HepG2 (cell line): ENCODE data around the gene RBBP8NL. TPM values are rescaled to one million over a fixed set of nuclear protein-coding genes. Genes with fewer than 3 reads are reported as not detected.

Source experiments
- ARID5B ChIP-seq: IDR thresholded peaks from 2 replicates; pipeline ENCODE4 v1.4.0; 2020; ENCODE audit warnings: mild to moderate bottlenecking, missing genetic modification reagents
- CC2D1A ChIP-seq: sonication (generic); formaldehyde crosslinking; IDR thresholded peaks from 2 replicates; pipeline ENCODE4 v1.8.1; 2023; ENCODE audit warnings: mild to moderate bottlenecking, missing genetic modification reagents
- DZIP1 ChIP-seq: sonication (generic); formaldehyde crosslinking; IDR thresholded peaks from 2 replicates; pipeline ENCODE4 v1.5.0; 2020; ENCODE audit warnings: mild to moderate bottlenecking, missing genetic modification reagents
- EEA1 ChIP-seq: sonication (generic); formaldehyde crosslinking; IDR thresholded peaks from 2 replicates; pipeline ENCODE4 v1.5.1; 2020; ENCODE audit warnings: mild to moderate bottlenecking, missing genetic modification reagents, borderline replicate concordance
- HCFC1 ChIP-seq: fragments of 150-350 bp; IDR thresholded peaks from 2 replicates; pipeline ENCODE4 v1.6.1; 2014; ENCODE audit warnings: low read depth, low read length
- IKZF5 ChIP-seq: IDR thresholded peaks from 2 replicates; pipeline ENCODE4 v1.6.1; 2018; ENCODE audit warnings: missing genetic modification reagents, mild to moderate bottlenecking, missing compliant biosample characterization
- MTA1 ChIP-seq: sonication (generic); formaldehyde crosslinking; IDR thresholded peaks from 2 replicates; pipeline ENCODE4 v1.4.0; 2020; ENCODE audit warnings: missing genetic modification reagents, mild to moderate bottlenecking, borderline replicate concordance
- NFKB2 ChIP-seq: sonication (generic); formaldehyde crosslinking; IDR thresholded peaks from 2 replicates; pipeline ENCODE4 v1.4.0; 2020; ENCODE audit warnings: missing genetic modification reagents, borderline replicate concordance
- PBX3 ChIP-seq: sonication (generic); formaldehyde crosslinking; IDR thresholded peaks from 2 replicates; pipeline ENCODE4 v1.8.1; 2023; ENCODE audit warnings: missing genetic modification reagents, inconsistent platforms, borderline replicate concordance
- POLR2AphosphoS5 ChIP-seq: IDR thresholded peaks from 2 replicates; pipeline ENCODE4 v1.6.1; 2012; ENCODE audit warnings: low read depth, low read length
- SCMH1 ChIP-seq: sonication (generic); formaldehyde crosslinking; IDR thresholded peaks from 2 replicates; pipeline ENCODE4 v1.9.0; 2021; ENCODE audit warnings: missing genetic modification reagents, mild to moderate bottlenecking, borderline replicate concordance
- SKI ChIP-seq: fragments of 450-650 bp; IDR thresholded peaks from one replicate; pipeline ENCODE4 v1.6.1; 2018; ENCODE audit warnings: mild to moderate bottlenecking; ENCODE audit not compliant: partially characterized antibody
- STAT6 ChIP-seq: sonication (generic); formaldehyde crosslinking; IDR thresholded peaks from 2 replicates; pipeline ENCODE4 v1.4.0; 2020; ENCODE audit warnings: missing genetic modification reagents, mild to moderate bottlenecking, borderline replicate concordance
- ZNF235 ChIP-seq: sonication (generic); formaldehyde crosslinking; IDR thresholded peaks from 2 replicates; pipeline ENCODE4 v1.8.1; 2023; ENCODE audit warnings: mild to moderate bottlenecking, missing genetic modification reagents, borderline replicate concordance
- ZNF24 ChIP-seq: fragments of 450-650 bp; IDR thresholded peaks from 2 replicates; pipeline ENCODE4 v1.6.1; 2017; ENCODE audit warnings: antibody characterized with exemption, mild to moderate bottlenecking
- ZNF549 ChIP-seq: sonication (generic); formaldehyde crosslinking; IDR thresholded peaks from 2 replicates; pipeline ENCODE4 v1.5.0; 2020; ENCODE audit warnings: missing genetic modification reagents
- ZNF629 ChIP-seq: sonication (generic); formaldehyde crosslinking; conservative IDR thresholded peaks from 2 replicates; pipeline ENCODE4 v1.5.0; 2020; ENCODE audit warnings: missing genetic modification reagents
- polyA plus RNA-seq, 8 experiments: library from polyadenylated mRNA; depleted of rRNA in 3 of 8; stranded (reverse) in 7 of 8; unstranded in 1 of 8; fragments of >200 nt; fragmentation: Illumina TruSeq in 4 of 8; extraction: Trizol in 4 of 8; gene quantifications; 2 replicates each; pipeline versions ENCODE4 v1.2.1 to v1.2.3, GENCODE V29; 2011 to 2016; ENCODE audit warnings: low read depth in 4 of 8, missing spikeins in 1 of 8, mixed read lengths in 1 of 8; ENCODE audit not compliant: insufficient read depth in 1 of 8
- total RNA-seq, 5 experiments: library from RNA; depleted of rRNA; stranded (reverse); fragments of >200 nt; fragmentation: Illumina TruSeq; extraction: Trizol; gene quantifications; 2 replicates each; pipeline ENCODE4 v1.2.3, GENCODE V29; 2016; ENCODE audit warnings: low read depth in 1 of 5

RBBP8NL gene
- total and polyA plus RNA-seq, 2 of the 13 experiments (the other 11 are each of a cell fraction or from before 2014, with no cell fraction given), result 0.69 to 0.86 TPM

GRCh38 chr20:62411479-62412193 lies 15.7 kb downstream of the RBBP8NL start (continued):
- TF ChIP-seq STAT6 (CRISPR knock-in tag) (peak; percentile 42; the same call in 1 of the 2 replicates), POLR2AphosphoS5 (no peak), DZIP1 (CRISPR knock-in tag) (peak; percentile 64; the same call in 1 of the 2 replicates), MTA1 (CRISPR knock-in tag) (peak; percentile 96), IKZF5 (no peak), EEA1 (CRISPR knock-in tag) (peak; percentile 18; the same call in 1 of the 2 replicates), ZNF629 (CRISPR knock-in tag) (peak; percentile 57), CC2D1A (CRISPR knock-in tag) (no peak), ZNF235 (CRISPR knock-in tag) (no peak), SKI (no peak), SCMH1 (CRISPR knock-in tag) (no peak), ZNF549 (CRISPR knock-in tag) (no peak), HCFC1 (no peak), ZNF24 (no peak), NFKB2 (CRISPR knock-in tag) (no peak), ARID5B (peak; percentile 71), PBX3 (peak; percentile 63; the same call in 1 of the 2 replicates)
